ENCODE data around the gene KIF26A.

KIF26A gene

GRCh38 chr14:104132981-104133380 lies 5.4 kb upstream of the KIF26A start:
- DNase-seq: no peak

- DNase-seq: no peak
Measured at GRCh38 chr14:104133496-104133895, 4.9 kb upstream of the KIF26A start.

GRCh38 chr14:104134061-104134965 lies 4.1 kb upstream of the KIF26A start:
- DNase-seq: no peak

- DNase-seq: no peak
Measured at GRCh38 chr14:104135121-104135903, 3.1 kb upstream of the KIF26A start.

GRCh38 chr14:104135904-104136471 lies 2.4 kb upstream of the KIF26A start:
- DNase-seq: no peak

GRCh38 chr14:104136472-104137296 lies 1.7 kb upstream of the KIF26A start:
- DNase-seq: no peak

GRCh38 chr14:104137297-104138097 lies 890 bp upstream of the KIF26A start:
- peak in 8 of 14 donors; percentile 4 to 59 (median 25) for DNase-seq

GRCh38 chr14:104138718-104139459 lies 502 bp downstream of the KIF26A start:
- DNase-seq: no peak

GRCh38 chr14:104139460-104140212 lies 1.2 kb downstream of the KIF26A start:
- no peak for DNase-seq

GRCh38 chr14:104140213-104140462 lies 1.8 kb downstream of the KIF26A start:
- no peak for DNase-seq

- no peak for DNase-seq
Measured at GRCh38 chr14:104140463-104141331, 2.3 kb downstream of the KIF26A start.

GRCh38 chr14:104141621-104142091 lies 3.3 kb downstream of the KIF26A start:
- no peak for DNase-seq

- DNase-seq: no peak
Measured at GRCh38 chr14:104142136-104142945, 4.0 kb downstream of the KIF26A start.

- DNase-seq: no peak
Measured at GRCh38 chr14:104142946-104143470, 4.6 kb downstream of the KIF26A start.

- no peak for DNase-seq
Measured at GRCh38 chr14:104143521-104144452, 5.4 kb downstream of the KIF26A start.

- DNase-seq: no peak
Measured at GRCh38 chr14:104144453-104144790, 6.0 kb downstream of the KIF26A start.
